SK-N-DZ (cell line): Measurements from ENCODE around the gene CATSPERD.
A peak's percentile ranks its signal among the peaks of the same experiment; 100 is the strongest.

Experiments
- DNase-seq: peaks from one replicate; pipeline ENCODE4 v3.0.0-alpha.2; 2015; ENCODE audit warnings: low spot score

CATSPERD gene

GRCh38 chr19:5825178-5825577 is 104.7 kb downstream of the CATSPERD start:
- DNase-seq: no peak

GRCh38 chr19:5826531-5827341 is 106.3 kb downstream of the CATSPERD start:
- peak; percentile 85 for DNase-seq

- DNase-seq: no peak
Observed at GRCh38 chr19:5827342-5827890, 107.0 kb downstream of the CATSPERD start.

- peak; percentile 93 for DNase-seq
Observed at GRCh38 chr19:5827891-5828660, 107.6 kb downstream of the CATSPERD start.
